Fibroblast of upper back skin (primary cell): ENCODE measurements around the gene REG4.
"Not testable (repeated sequence)": the region's sequence is repeated elsewhere in the genome, so short reads cannot be mapped to it uniquely, and the experiment has no call there.

Experiments used
- DNase-seq: peaks from one replicate; pipeline ENCODE4 v3.0.0-alpha.2; 2013

REG4 gene

DNA sequence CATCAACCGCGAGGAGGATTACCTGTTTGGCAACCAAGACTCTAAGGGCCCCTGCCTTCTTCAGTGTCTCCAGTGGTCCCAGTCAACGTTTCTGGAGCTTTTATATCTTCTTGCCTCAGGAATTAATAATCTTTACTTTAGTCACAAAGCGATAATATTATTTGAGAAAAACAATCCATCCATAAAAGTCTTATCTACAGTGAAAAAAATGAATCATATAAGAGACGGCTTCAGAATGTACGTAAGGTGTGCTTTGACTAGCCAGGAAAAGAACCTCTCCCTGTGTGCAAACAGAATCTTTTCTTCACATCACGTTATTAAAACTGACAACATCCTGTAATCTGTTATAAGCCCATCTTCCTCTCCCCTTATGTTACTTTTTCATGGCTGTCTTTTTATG, at the start of gene REG4:
REG4 (minus strand) TSS at position 74 of the 400 bp plus-strand sequence. CDS start 2,691 bp downstream, outside the sequence.
- DNase-seq: no peak

DNA sequence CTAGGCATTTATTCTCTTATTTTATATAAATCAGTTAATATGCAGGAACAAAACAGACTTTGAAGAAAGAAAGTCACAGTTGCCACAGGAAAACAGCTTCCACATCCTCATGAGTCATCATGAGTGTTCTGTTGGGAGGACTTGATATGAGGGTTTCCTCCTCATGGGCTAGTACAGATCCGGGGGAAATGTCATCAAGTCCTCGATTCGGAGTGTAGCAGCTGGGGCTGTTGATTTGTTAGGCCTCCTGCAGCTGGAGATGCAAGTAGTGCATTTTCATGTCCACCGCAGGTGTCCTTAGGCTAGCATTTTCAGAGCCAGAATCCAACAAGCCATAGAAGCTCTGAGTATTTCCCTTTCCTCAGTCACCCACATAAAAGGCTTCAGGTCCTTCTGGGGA, 48.4 kb upstream of the REG4 start:
- DNase-seq: peak; percentile 75

DNA sequence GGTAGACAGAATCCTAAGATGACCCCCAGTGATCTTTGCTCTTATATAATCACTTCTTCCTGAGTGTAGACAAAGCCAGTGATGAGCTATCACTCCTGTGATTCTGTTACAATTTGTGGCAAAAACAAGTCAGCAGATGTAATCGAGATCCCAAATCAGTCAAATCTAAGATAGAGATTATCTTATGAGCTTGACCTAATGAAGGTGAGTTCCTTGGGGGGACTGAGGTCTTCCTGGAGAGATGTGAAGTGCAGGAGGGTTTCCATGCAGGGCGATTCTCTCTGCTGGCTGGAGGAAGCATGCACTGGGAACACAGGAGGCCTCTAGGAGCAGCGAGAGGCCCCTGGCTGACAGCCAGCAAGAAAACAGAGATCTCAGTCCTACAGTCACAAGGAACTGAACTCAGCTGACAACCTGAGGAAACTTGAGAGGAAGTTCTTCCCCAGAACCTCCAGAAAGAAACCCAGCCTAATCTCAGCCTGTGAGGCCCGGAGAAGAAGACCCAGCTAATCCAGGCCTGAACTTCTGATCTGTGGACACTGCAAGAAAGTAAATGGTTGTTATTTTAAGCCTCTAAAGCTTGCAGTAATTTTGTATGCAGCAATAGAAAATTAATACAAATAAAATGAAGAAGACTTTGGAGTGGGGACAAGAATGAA, 47.4 kb upstream of the REG4 start:
- DNase-seq: not testable (repeated sequence)

DNA sequence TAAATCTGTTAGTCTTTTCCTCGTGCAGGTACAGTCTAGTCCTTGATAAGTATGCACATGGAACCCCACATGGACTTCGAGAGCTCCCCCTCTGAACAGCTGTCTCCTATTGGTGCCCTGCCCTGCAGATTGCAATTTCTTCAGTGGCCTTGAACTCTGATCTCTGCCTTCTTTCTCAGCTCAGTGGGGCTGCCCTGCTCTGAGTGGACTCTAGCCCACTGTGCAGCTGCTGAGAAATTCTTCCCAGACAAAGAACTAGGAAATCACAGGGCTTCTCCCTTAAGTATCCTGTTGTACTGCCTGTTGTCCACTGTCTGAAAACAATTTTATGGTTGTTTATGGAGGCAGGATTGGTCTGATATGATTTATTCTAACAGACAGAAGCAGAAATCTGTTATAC, 46.9 kb upstream of the REG4 start:
- no peak for DNase-seq

DNA sequence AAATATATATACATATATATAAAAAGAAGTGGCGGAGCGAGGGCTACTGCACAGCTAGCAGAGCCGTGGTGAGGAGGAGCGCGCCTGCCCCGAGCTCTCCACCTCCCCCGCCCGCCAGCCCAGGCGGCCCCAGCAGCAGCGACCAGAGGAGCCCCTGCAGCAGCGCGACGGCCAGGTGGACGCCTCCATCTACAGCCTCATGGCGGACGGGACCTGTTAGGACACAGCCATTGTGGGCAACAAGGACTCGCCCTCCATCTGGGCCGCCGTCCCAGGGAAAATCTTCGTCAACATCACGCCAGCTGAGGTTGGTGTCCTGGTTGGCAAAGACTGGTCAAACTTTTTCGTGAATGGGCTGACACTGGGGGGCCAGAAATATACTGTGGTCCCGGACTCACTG, 41.9 kb upstream of the REG4 start:
- DNase-seq: no peak

DNA sequence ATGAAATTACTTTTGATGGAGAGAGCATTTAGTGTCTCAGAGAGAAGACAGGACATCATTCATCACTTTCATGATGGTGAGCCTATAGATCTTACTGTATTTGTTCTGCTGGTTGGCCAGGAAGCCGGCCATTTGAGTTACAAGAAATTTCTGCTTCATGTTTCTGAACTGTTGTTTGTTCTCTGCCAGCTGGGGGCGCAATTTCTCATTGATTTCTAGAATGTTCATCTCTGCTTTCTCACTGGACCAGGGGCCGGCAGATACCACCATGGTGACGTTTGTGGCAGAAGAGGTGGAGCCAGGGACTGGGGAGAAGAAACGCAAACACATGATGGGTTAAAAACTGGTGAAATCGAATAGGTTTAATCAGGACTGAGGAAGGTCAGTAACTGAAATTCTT, 32.9 kb upstream of the REG4 start:
- DNase-seq: not testable (repeated sequence)

DNA sequence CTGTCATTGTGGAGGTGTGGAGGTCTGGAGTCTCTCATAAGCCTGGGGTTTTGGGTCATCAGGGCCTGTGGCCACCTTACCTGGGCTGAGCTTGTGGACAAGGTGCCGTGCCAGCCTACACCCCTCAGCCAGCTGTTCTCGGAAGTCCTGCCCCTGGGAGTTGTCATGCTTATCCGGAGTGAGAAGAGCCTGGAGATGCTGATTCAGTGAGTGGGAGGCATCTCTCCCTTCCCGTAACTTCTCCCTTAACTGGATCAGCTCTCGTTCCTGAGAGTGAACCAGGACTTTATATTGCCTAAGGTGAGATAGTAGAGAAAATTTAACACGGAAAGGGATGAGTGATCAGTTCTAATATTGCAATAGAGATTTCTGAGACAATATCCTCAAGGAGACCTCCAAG, 30.0 kb upstream of the REG4 start:
- no peak for DNase-seq

DNA sequence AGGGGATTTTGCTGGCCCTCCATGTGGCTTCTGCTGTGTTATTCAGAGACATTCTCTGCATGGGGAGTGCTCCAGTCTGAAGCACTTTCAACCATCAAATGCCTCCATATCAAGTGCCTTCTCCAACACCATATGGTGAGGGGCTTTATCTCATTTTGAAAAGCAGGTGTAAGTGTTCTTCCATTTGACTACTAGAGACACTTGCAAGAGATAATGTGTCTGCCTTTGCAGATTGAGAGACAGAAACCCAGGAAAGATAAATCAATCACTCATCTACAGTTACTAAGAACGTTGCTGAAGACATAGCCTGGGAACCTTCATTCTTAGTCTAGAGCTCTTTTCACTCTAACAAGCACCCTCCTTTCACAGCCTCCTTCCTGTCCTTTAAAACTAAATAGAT, 29.5 kb upstream of the REG4 start:
- DNase-seq: no peak

DNA sequence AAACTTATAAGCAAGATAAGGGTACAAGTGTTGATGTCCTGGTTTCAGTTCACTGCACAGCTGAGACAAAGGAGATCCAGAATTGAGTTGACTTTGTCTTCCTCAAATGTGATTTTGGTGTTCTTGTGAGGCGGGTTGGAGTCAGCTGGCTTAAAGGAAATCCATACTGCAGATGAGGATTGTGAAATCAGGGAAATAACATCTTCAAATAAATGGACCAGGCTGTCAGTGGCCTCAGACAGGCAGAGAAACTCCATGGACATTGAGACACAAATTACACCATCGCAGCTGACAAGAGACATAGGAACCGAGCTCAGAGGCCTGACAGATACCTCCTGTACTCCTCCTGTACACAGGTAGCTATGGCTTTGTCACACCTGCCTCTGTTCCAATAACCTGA, 27.0 kb upstream of the REG4 start:
- no peak for DNase-seq

DNA sequence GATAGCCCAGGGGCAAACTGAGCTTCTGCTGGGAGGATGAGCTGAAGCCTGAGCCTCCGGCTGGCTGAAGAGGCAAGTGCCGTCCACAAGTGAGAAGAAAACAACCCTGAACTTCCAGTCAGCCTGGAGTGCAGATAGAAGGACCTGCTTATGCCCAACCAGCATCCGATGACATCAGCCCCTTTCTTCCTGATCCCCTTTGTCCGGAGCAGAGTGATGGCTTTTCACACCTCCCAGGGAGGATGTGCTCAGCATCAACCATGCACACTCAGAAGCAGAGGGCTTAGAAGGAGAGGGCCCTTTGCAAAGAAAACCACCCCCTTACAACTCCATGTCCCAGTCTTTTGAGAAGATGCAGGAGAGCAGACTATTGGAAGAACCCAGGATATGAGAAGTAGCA, 23.7 kb upstream of the REG4 start:
- no peak for DNase-seq

DNA sequence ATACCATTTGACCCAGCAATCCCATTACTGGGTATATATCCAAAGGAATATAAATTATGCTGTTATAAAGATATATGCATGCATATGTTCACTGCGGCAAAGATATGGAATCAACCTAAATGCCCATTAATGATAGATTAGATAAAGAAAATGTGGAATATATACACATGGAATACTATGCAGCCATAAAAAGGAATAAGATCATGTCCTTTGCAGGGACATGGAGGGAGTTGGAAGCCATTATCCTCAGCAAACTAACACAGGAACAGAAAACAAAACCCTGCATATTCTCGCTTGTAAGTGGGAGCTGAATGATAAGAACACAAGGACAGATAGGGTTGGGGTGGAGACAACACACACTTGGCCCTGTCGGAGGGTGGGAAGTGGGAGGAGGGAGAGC, 19.8 kb upstream of the REG4 start:
- no peak for DNase-seq

DNA sequence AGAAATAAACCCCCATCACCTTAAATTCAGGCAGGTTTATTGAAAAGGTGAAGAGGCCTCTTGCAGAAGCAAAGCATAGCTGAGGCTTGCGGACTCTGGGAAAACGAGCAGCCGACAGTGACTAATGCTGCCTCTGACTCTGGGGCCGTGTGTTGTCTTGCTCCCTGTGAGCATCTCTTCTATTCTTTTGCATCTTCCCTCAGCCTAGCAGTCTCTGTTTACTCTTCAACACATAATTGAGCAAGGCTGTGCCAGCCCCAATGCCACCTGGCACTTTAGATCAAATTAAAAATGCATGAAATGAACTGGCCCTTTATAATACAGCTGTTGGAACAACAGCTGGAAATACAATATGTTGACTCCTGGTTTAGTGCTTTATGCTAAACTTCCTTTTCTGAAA, 18.4 kb upstream of the REG4 start:
- no peak for DNase-seq

DNA sequence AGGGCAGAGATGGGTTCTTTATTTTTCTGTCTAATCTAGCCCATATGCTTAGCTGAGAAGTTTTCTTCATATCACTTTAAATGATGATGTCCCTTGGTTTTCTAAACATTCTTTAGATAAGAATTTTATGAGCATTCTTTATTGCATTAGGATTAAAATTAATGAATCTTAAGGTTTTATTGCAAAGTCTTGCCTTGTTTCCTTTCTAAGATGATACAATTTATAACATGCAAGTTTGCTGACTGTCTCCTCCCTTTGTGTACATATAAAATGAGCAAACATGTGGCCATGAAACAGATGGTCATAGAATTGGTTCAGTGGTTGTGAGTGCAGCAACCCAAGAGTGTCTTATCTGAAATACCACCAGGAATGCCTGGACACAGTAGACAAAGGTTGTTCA, 17.7 kb upstream of the REG4 start:
- not testable (repeated sequence) for DNase-seq

DNA sequence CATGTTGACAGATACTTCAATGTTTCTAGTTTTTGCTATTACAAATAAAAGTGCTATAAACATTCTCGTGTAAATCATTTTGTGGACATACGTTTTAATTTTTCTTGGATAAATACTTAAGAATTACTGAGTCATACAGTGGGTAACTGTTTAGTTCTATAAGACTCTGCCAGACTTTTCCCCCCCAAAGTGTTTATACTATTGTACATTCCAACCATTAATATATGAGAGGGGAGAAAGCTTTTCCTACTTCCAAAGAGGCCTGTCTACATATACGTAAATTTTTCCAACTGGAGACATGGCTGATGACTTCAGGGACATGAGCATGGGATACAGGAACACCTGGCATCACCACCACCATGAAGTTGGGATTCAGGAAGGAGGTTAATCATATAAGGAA, 17.0 kb upstream of the REG4 start:
- DNase-seq: no peak

DNA sequence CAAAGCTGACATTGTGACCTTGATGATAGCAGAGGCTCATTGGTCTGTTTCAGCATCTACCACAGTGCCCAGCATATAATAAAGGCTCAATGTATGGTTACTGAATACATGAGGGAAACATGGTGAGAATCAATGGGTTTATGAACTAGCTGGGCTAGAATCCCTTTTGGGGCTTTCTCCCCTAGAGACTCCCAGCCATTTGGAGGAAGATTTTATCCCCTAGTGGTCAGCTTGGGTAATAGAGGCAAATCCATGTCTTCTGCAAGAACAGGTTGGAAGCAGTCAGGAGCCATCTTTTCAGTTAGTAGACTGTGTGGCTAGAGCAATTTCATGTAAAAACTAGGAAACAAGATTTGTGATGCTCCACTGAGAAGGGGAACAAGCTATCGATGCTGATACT, 15.8 kb upstream of the REG4 start:
- DNase-seq: no peak

DNA sequence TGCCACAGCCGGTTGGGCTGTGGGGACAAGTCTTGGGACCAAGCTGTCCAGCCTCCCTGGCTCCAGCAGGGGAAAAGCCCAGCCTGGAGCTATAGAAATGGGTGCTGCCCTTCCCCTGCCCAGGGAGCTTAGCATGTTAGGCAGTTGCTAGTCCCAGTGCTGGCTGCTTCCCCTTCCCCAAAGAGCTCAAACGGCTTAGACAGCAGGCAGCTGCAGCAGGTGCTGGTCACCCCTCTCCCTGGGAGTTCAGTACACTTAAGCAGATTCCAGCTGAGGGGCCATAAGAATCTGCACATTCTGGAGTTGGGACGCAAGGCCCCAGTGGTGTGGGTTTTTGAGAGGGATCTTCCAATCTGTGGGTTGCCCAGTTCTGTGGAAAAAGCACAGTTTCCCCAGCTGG, 11.1 kb upstream of the REG4 start:
- no peak for DNase-seq

DNA sequence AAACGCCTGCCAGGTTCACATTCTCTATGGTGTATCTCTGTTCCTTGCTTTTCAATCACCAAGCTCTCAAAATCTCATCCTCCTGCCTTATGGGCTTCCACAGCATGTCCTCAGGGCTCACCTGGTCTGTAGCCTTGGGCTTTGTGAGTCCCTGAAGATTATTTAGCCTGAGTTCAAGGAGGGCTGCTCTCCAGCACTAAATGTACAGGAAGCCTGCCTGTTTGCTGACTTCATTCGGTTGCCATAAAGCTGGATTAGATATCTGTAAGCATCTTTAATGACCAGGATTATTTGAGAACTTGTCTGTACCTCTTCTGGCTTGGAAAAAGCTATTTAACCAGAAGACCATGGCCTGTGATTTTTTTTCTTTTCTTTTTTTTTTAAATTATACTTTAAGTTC, 6.9 kb upstream of the REG4 start:
- no peak for DNase-seq

DNA sequence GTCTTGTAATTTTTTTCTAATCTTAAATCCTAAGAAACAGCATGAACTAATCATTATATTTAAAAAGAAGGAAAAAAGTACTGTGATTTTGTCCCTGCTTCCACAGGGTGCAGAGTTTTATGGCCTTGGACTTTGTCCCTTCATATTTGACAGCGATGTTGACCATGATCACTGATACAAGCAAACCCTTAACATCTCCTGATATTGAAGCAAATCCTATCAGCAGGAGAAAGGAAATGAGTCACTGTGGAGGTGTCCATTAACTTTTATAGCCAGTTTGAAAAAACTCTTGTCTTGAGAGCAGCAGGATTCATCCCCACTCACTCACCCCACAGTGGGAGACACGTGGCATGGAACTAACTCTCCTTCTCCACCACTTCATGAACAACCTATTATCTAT, 5.1 kb upstream of the REG4 start:
- peak; percentile 13 for DNase-seq

DNA sequence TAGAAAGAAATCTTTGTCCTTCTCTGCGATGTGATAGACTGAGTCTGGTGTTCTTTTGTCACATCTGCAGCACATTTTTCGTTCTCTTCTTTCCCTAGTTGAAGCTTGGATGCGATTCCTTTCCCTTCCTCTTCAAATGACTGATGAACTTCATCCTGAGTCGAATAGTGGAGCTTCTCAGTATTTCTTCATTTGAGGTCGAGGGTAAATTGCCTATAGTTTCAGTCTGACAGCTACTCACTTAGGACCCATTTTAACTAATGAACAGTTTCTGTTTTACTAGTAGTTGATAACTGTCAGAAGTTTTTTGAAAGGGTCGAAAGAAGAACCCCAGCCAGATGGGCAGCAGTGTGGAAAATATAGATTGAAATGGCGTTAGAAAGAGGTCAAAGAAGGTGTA, 4.7 kb upstream of the REG4 start:
- DNase-seq: no peak

DNA sequence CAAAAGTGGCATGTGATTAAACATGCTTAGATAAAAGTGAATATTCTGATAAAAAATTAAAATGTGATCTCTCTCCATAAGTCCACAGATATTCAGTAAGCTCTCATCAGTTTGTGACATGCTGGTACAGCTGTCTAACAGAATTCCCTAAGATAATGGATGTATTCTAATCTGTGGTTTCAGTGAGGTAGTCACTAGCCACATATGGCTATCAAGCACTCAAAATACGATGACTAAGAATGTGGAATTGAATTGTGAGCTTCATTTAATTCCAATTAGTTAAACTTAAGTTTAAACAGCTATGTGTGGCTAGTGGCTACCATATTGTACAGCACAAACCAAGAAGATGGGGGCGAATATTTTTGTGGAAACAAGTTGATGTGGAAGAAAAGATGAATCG, 4.1 kb upstream of the REG4 start:
- DNase-seq: peak; percentile 70

DNA sequence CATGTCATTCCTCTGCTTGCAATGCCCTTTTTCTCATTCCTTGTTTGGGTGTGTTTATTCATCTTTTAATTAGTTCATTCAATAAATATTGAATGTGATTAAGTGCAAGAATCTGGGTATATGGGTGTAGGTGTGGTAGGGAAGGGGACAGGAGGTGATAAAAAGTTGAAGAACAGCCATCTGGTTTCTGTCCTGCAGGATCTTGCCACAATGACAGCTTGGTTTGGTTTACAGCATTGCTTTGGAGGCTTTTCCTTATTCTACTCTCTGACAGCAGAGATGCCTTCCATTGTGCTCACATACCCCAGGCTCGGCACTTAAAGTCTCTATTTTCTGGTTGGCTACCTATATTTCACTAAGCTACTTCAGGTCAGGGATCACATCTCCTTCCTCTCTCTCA, 3.0 kb upstream of the REG4 start:
- DNase-seq: no peak

DNA sequence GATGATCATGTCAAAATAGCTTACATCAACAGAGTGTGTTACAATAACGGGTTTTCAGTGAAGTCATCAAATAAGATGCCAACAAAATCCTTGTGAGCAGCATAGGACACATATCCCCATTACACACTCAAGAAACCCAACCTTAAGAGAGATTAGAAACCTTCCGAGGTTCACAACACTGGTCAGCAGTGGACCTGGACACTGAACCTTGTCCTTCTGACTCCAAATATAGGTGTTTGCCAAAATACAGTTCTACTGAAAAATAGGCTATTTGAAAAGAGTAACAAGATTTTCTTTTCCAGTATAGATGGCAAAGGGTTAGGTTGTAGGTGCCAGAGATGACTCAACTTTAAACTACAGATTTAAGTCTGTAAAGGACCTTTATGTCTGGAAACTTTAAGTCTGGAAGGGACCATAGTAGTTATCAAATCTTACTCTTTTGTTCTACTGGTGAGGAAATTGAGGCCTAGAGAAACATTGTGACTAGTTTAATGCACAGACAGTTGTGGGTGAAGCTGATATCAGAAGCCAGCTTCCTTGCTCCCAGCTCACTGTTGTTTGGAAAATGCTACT, 811 bp upstream of the REG4 start:
- DNase-seq: no peak

DNA sequence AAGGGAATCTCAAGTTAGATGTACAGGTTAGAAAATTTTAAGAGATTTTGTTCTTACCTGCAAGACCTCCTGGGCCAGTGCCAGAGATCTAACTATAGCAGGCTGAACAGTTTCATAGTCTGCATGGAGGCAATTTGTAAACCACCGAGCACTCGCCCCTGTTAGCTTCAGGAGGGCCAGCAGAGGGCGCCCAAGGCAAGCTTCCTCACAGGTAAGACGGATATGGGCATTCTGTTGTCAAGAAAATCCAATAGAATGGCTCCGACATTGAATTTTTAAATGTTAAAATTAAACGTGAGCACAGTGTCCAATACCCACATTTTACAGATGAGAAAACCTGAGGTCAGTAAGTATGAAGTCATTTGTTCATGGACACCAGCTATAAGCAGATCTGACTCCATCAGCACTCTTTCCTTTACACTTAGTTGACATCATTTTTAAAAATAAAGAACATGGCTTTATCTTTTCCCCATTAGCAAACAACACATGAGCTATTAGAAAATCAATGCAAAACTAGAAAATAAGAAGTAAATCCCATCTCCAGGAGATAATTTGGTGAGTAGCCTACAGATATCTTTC, 2.2 kb downstream of the REG4 start:
- peak; percentile 63 for DNase-seq

DNA sequence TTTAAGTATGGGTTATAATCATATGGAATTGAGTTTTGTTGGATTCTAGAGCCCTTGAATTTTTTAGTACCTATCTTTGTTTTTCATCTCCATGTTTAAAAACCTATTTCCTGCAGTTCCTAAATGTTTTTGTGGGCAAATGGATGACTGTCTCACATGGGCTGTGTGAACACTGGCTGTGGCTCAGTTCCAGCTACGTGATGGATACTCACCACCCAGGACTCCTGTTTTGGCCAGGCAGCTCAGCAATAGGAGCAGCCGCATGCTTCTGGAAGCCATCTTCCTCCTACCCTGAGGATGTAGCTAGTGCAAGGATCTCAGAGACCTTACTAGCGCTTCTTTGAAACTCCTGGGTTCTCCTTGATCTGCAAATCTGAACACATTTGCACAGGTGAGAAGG, 2.8 kb downstream of the REG4 start:
- peak; percentile 38 for DNase-seq

DNA sequence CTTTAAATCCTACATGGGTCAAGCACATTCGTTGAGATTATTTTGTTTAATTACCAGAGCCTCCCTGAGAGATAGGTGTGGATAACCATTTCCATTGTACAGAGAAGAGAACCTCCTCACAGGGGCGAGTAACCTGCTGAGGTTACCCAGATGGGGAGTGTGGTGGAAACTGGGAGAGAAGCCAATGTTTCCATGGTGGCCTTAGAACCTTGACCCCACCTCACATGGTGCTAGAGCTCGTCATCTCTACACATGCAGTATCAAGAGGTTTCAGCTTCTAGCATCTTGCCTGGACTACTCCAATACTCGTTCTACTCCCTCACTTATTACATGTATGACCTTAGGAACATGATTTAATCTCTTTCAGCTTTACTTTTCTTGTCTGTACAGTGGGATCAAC, 4.8 kb downstream of the REG4 start:
- no peak for DNase-seq
